Mucosa of rectum (tissue), 2 donors: Measurements from ENCODE around the gene TMC5.
"Not testable (repeated sequence)": the region's sequence is repeated elsewhere in the genome, so short reads cannot be mapped to it uniquely, and the experiment has no call there.

Experiments used
- H3K27ac ChIP-seq, 2 donors: one replicate each; pipeline ENCODE4 v1.7.0; 2013; ENCODE audit warnings: inconsistent platforms in 2 of 2, low read depth in 2 of 2, low read length in 2 of 2
- H3K27me3 ChIP-seq, 2 donors: one replicate each; pipeline ENCODE4 v1.7.0; 2013; ENCODE audit warnings: low read length in 2 of 2; ENCODE audit not compliant: control insufficient read depth in 2 of 2, insufficient read depth in 2 of 2
- H3K36me3 ChIP-seq, 2 donors: one replicate each; pipeline ENCODE4 v1.7.0; 2013; ENCODE audit warnings: low read length in 2 of 2; ENCODE audit not compliant: control insufficient read depth in 2 of 2, insufficient read depth in 2 of 2
- H3K4me1 ChIP-seq, 2 donors: one replicate each; pipeline ENCODE4 v1.7.0; 2013; ENCODE audit warnings: low read length in 2 of 2, mild to moderate bottlenecking in 1 of 2; ENCODE audit not compliant: control insufficient read depth in 2 of 2, insufficient read depth in 2 of 2
- H3K4me3 ChIP-seq, 2 donors: one replicate each; pipeline ENCODE4 v1.7.0; 2013; ENCODE audit warnings: low read length in 2 of 2
- H3K9ac ChIP-seq, 2 donors: one replicate each; pipeline ENCODE4 v1.7.0; 2013; ENCODE audit warnings: low read length in 2 of 2, low read depth in 1 of 2, mild to moderate bottlenecking in 1 of 2
- H3K9me3 ChIP-seq, 2 donors: one replicate each; pipeline ENCODE4 v1.7.0; 2013; ENCODE audit warnings: low read length in 2 of 2; ENCODE audit not compliant: control insufficient read depth in 2 of 2
- donor health status: healthy.
- donor health status: Normal muscosa, but diverticular disease.

Gene TMC5

DNA sequence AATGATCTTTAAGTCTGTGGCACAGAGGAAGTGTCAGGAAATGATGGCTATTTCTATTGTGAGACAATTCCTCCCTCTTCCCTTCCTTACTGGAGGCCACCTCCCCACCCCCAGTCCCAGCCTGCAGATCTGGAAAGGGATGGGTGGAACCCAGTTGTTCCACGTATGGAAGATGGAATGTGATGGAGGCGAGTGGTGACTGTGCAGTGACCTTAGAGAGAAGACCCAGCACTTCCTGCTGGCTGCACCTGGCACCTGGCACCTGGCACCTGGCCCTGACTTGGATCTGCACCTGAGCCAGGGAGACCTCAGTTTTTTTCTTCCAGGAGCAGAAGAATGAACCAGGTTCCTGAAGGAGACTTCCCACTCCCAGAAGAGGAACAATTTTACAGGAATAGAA is 33.0 kb upstream of the TMC5 start:
- no peaks in the 10 kb centered on the region for H3K27me3 ChIP-seq
- H3K9me3 ChIP-seq: no peaks in the 10 kb centered on the region
- H3K4me1 ChIP-seq: peaks cover 3 to 4% of the 10 kb centered on the region in 2 donors
- H3K36me3 ChIP-seq: no peaks in the 10 kb centered on the region
- no peak overlapping the region for H3K9ac ChIP-seq
- H3K4me3 ChIP-seq: no peak overlapping the region
- peak overlapping the region in 1 of 2 donors; percentile 20 for H3K27ac ChIP-seq

DNA sequence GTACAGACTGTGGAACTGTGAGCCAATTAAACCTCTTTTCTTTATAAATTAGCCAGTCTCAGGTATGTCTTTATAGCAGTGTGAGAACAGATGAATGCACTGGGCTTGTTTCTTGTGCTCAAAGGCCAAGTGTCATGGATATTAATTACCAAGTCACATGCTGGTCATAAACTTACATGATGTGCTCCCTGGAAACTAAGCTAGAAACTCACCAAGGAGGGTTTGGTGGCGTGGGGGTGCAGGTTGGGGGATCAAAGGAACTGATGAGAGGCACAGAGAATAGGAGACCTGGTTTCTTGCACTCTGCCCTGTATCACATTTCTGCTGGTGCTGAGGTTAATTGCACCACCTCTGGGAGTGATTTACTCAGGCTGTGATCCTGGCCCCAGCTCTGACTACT is 31.2 kb upstream of the TMC5 start:
- Histone ChIP-seq H3K4me3 (no peak overlapping the region), H3K9me3 (peaks cover 0 to 2% of the 10 kb centered on the region in 2 donors), H3K27me3 (no peaks in the 10 kb centered on the region), H3K36me3 (no peaks in the 10 kb centered on the region), H3K4me1 (peaks cover 3 to 4% of the 10 kb centered on the region in 2 donors), H3K9ac (no peak overlapping the region), H3K27ac (no peak overlapping the region)

GRCh38 chr16:19389246-19389645 is 28.4 kb upstream of the TMC5 start:
- no peaks in the 10 kb centered on the region for H3K36me3 ChIP-seq
- peaks cover 5 to 18% of the 10 kb centered on the region in 2 donors for H3K4me1 ChIP-seq
- H3K4me3 ChIP-seq: no peak overlapping the region
- peak overlapping the region; percentile 10 to 59 for H3K9ac ChIP-seq
- H3K27ac ChIP-seq: peak overlapping the region; percentile 43 to 66
- no peaks in the 10 kb centered on the region for H3K27me3 ChIP-seq
- peaks cover 0 to 2% of the 10 kb centered on the region in 2 donors for H3K9me3 ChIP-seq

- Histone ChIP-seq H3K27ac (peak overlapping the region in 1 of 2 donors; percentile 97), H3K4me1 (peaks cover 16 to 33% of the 10 kb centered on the region in 2 donors)
- not testable (repeated sequence) for H3K27me3 ChIP-seq
Measured at GRCh38 chr16:19391185-19391776, 26.4 kb upstream of the TMC5 start.

DNA sequence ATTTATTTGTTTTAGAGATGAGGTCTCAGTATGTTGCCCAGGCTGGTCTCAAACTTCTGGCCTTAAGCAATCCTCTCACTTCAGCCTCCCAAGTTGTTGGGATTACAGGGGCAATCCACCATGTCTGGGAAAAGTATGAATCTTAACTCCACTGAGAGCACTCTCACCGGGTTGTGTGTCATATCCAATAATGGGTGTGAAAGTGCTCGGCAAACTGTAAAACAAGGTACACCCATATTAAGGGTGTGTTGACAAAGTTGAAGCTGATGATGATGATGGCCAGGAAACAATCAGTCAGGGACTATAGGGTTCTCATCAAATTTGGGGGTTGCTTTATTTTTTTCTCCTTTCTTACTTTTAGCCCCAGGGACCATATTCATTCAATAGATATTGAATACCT is 25.3 kb upstream of the TMC5 start:
- Histone ChIP-seq H3K27ac (peak overlapping the region; percentile 95 to 97), H3K27me3 (no peaks in the 10 kb centered on the region), H3K4me3 (peak overlapping the region; percentile 59 to 69), H3K36me3 (no peaks in the 10 kb centered on the region), H3K4me1 (peaks cover 20 to 42% of the 10 kb centered on the region in 2 donors), H3K9me3 (peaks cover 0 to 2% of the 10 kb centered on the region in 2 donors), H3K9ac (peak overlapping the region; percentile 83 to 84)

More at GRCh38 chr16:19391185-19391776, 26.4 kb upstream of the TMC5 start:
- not testable (repeated sequence) for H3K4me3 ChIP-seq, H3K9ac ChIP-seq, H3K36me3 ChIP-seq, H3K9me3 ChIP-seq

GRCh38 chr16:19393226-19394111 is 24.2 kb upstream of the TMC5 start:
- peak overlapping the region; percentile 59 to 69 for H3K4me3 ChIP-seq
- peaks cover 20 to 44% of the 10 kb centered on the region in 2 donors for H3K4me1 ChIP-seq
- H3K9ac ChIP-seq: peak overlapping the region; percentile 83 to 84
- no peaks in the 10 kb centered on the region for H3K36me3 ChIP-seq
- peak overlapping the region; percentile 95 to 97 for H3K27ac ChIP-seq
- peaks cover 0 to 2% of the 10 kb centered on the region in 2 donors for H3K9me3 ChIP-seq
- H3K27me3 ChIP-seq: no peaks in the 10 kb centered on the region

DNA sequence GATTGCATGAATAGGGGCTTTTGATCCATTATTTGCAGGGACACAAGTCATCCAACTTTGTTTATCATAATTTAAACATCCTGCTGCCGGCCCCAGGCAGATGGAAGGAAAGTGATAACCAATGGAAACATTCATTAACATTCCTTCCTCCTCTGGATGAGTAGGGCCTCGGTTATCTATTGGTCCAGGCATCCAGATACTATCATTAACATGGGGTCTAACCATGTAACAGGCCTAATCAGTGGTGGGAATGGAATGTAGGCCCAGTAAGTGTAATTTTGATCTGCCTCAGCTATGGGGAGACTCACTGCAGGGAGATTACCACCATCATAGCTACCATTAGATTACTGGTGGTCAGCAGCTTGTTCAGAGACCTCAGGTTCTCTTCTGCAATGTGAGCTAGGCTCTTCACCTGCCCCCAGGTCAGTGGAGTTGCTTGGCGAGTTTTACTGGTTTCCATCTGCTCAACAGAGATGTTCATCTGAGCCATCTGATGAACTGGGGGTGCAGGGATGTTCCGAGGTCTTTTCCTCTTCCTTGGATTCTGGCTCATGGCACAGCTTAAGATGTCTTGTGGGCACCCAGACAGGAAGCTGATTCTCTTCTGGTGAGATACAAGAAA is 21.9 kb upstream of the TMC5 start:
- H3K9me3 ChIP-seq, H3K36me3 ChIP-seq, H3K27me3 ChIP-seq: not testable (repeated sequence)
- H3K4me1 ChIP-seq: peaks cover 20 to 40% of the 10 kb centered on the region in 2 donors
- H3K9ac ChIP-seq: peak overlapping the region; percentile 14 to 71
- H3K4me3 ChIP-seq: peak overlapping the region in 1 of 2 donors; percentile 46
- peak overlapping the region; percentile 90 to 97 for H3K27ac ChIP-seq

DNA sequence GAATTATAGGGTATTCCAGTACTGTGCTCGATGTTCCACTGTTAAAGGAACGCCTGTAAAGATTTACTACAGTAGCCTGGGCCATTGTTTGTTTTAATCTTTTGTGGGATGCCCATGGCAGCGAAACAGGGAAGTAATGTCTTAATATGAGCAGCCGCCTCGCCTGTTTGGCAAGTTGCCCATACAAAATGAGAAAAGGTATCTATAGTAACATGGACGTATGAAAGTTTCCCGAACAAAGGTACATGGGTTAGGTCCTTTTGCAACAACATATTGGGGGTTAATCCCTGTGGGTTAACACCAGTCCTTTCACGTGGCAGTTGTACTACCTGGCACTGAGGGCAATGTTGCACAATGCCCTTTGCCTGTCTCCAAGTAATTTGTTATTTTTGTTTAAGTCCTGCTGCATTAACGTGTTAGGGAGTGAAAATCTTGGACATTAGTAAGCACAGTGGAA is 21.1 kb upstream of the TMC5 start:
- Histone ChIP-seq H3K36me3 (no peaks in the 10 kb centered on the region), H3K27ac (peak overlapping the region; percentile 90 to 97), H3K4me3 (peak overlapping the region; percentile 41 to 43), H3K9me3 (peaks cover 0 to 4% of the 10 kb centered on the region in 2 donors), H3K9ac (peak overlapping the region; percentile 52 to 71), H3K27me3 (no peaks in the 10 kb centered on the region), H3K4me1 (peaks cover 20 to 40% of the 10 kb centered on the region in 2 donors)

GRCh38 chr16:19397373-19397772 is 20.3 kb upstream of the TMC5 start:
- H3K36me3 ChIP-seq, H3K9me3 ChIP-seq, H3K27me3 ChIP-seq: not testable (repeated sequence)
- Histone ChIP-seq H3K4me1 (peaks cover 20 to 34% of the 10 kb centered on the region in 2 donors), H3K27ac (peak overlapping the region; percentile 90 to 97), H3K4me3 (peak overlapping the region; percentile 41 to 43), H3K9ac (peak overlapping the region; percentile 52 to 65)

DNA sequence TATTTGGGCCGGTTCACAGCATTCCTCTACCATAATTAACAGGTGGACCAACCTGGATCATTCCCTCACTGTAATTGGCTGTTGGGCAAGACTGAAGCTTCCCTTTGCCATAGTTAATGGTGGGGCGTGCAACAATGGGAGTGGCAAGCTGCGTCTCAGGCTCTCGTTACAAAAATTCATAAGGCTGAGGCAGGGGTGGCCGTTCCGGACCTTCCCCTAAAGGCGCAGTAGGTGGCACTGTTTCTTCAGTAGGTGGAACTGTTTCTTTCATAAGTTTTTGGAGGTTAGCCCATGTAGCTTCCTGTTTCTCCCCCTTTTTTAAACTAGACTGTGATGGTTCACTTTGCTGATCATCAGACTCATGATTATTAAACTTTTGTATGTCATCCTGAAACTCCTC is 17.0 kb upstream of the TMC5 start:
- no peak overlapping the region for H3K4me3 ChIP-seq
- H3K9me3 ChIP-seq: peaks cover 0 to 8% of the 10 kb centered on the region in 2 donors
- H3K27ac ChIP-seq: no peak overlapping the region
- H3K27me3 ChIP-seq: no peaks in the 10 kb centered on the region
- no peaks in the 10 kb centered on the region for H3K36me3 ChIP-seq
- no peak overlapping the region for H3K9ac ChIP-seq
- H3K4me1 ChIP-seq: peaks cover 10 to 16% of the 10 kb centered on the region in 2 donors
